Measurements from ENCODE around the gene CMKLR1.
A peak's percentile ranks its signal among the peaks of the same experiment; 100 is the strongest.

Gene CMKLR1

GRCh38 chr12:108313606-108314351 lies 25.3 kb downstream of the CMKLR1 start:
- DNase-seq, result peak; percentile 64

GRCh38 chr12:108313241-108313605 lies 25.9 kb downstream of the CMKLR1 start:
- DNase-seq, result no peak

- DNase-seq, result no peak
Observed at GRCh38 chr12:108312693-108313189, 26.4 kb downstream of the CMKLR1 start.

- no peak for DNase-seq
Observed at GRCh38 chr12:108312073-108312659, 26.9 kb downstream of the CMKLR1 start.

- DNase-seq, result no peak
Observed at GRCh38 chr12:108311605-108312004, 27.5 kb downstream of the CMKLR1 start.

- no peak for DNase-seq
Observed at GRCh38 chr12:108310489-108310888, 28.6 kb downstream of the CMKLR1 start.

- DNase-seq, result no peak
Observed at GRCh38 chr12:108309674-108310312, 29.3 kb downstream of the CMKLR1 start.

- DNase-seq, result no peak
Observed at GRCh38 chr12:108308395-108309085, 30.6 kb downstream of the CMKLR1 start.

GRCh38 chr12:108307006-108307405 lies 32.1 kb downstream of the CMKLR1 start:
- DNase-seq, result no peak

GRCh38 chr12:108306506-108306905 lies 32.6 kb downstream of the CMKLR1 start:
- DNase-seq, result no peak

GRCh38 chr12:108305991-108306501 lies 33.1 kb downstream of the CMKLR1 start:
- DNase-seq, result no peak

GRCh38 chr12:108305520-108305919 lies 33.6 kb downstream of the CMKLR1 start:
- DNase-seq, result no peak

- no peak for DNase-seq
Observed at GRCh38 chr12:108304633-108305032, 34.5 kb downstream of the CMKLR1 start.

GRCh38 chr12:108303703-108304102 lies 35.4 kb downstream of the CMKLR1 start:
- DNase-seq, result no peak

GRCh38 chr12:108302403-108303311 lies 36.5 kb downstream of the CMKLR1 start:
- DNase-seq, result no peak

- no peak for DNase-seq
Observed at GRCh38 chr12:108302016-108302402, 37.1 kb downstream of the CMKLR1 start.

GRCh38 chr12:108301346-108301745 lies 37.8 kb downstream of the CMKLR1 start:
- DNase-seq, result no peak

GRCh38 chr12:108299980-108300696 lies 39.0 kb downstream of the CMKLR1 start:
- no peak for DNase-seq

GRCh38 chr12:108299516-108299915 lies 39.6 kb downstream of the CMKLR1 start:
- no peak for DNase-seq

- no peak for DNase-seq
Observed at GRCh38 chr12:108298761-108299275, 40.3 kb downstream of the CMKLR1 start.
